K562 (cell line): Measurements from ENCODE around the gene IL20. TPM values are rescaled to one million over a fixed set of nuclear protein-coding genes. Genes with fewer than 3 reads are reported as not detected.

Source experiments
- BRF1 ChIP-seq: IDR thresholded peaks from 3 replicates; pipeline ENCODE4 v1.6.1; 2011; ENCODE audit warnings: borderline replicate concordance, mild to moderate bottlenecking; ENCODE audit not compliant: insufficient read length; ENCODE audit errors: extremely low read depth
- MEIS2 ChIP-seq: fragments of 450-650 bp; IDR thresholded peaks from 2 replicates; pipeline ENCODE4 v1.6.1; 2014; ENCODE audit warnings: mild to moderate bottlenecking; ENCODE audit not compliant: partially characterized antibody
- MXI1 ChIP-seq: IDR thresholded peaks from 2 replicates; pipeline ENCODE4 v1.6.1; 2011; ENCODE audit warnings: low read depth, mild to moderate bottlenecking, improper control_type of control experiment, low read length
- NR2C1 ChIP-seq, 2 experiments: fragments of 450-650 bp; IDR thresholded peaks; 2 replicates each; pipeline ENCODE4 v1.6.1; 2017; ENCODE audit warnings: mild to moderate bottlenecking in 2 of 2, antibody characterized with exemption in 1 of 2, inconsistent platforms in 1 of 2, missing compliant biosample characterization in 1 of 2, missing genetic modification characterization in 1 of 2
- NR4A1 ChIP-seq, 2 experiments: fragments of 250-450 bp in 1 of 2; fragments of 450-650 bp in 1 of 2; sonication (Bioruptor Pico) in 1 of 2; IDR thresholded peaks; 2 replicates each; pipeline versions ENCODE4 v1.4.0 to v1.6.1; 2016 to 2020; ENCODE audit warnings: mild to moderate bottlenecking in 2 of 2, missing compliant biosample characterization in 1 of 2, missing genetic modification characterization in 1 of 2, moderate library complexity in 1 of 2
- TCF3 ChIP-seq: sonication (generic); formaldehyde crosslinking; IDR thresholded peaks from 2 replicates; pipeline ENCODE4 v1.4.0; 2020; ENCODE audit warnings: mild to moderate bottlenecking, missing genetic modification reagents
- TCF7 ChIP-seq: sonication (generic); IDR thresholded peaks from 2 replicates; pipeline ENCODE4 v1.6.1; 2016; ENCODE audit warnings: antibody characterized with exemption, borderline replicate concordance
- TEAD4 ChIP-seq, 2 experiments: sonication (generic) in 1 of 2; formaldehyde crosslinking in 1 of 2; IDR thresholded peaks; 2 replicates each; pipeline versions ENCODE4 v1.6.1 to v1.8.0; 2012 to 2022; ENCODE audit warnings: borderline replicate concordance in 1 of 2, inconsistent platforms in 1 of 2, low read length in 1 of 2, mild to moderate bottlenecking in 1 of 2, missing genetic modification reagents in 1 of 2
- U2AF1 ChIP-seq: fragments of 200-400 bp; formaldehyde crosslinking; optimal IDR thresholded peaks from 2 replicates; pipeline ENCODE3; 2017; ENCODE audit warnings: mild to moderate bottlenecking, low read depth, low read length, moderate library complexity
- XRCC5 ChIP-seq: fragments of 200-400 bp; formaldehyde crosslinking; IDR thresholded peaks from 2 replicates; pipeline ENCODE4 v1.6.1; 2017; ENCODE audit warnings: low read depth, mild to moderate bottlenecking, low read length
- YBX1 ChIP-seq: fragments of 450-650 bp; IDR thresholded peaks from 2 replicates; pipeline ENCODE4 v1.7.1; 2016; ENCODE audit warnings: mild to moderate bottlenecking
- ZC3H4 ChIP-seq: sonication (generic); formaldehyde crosslinking; IDR thresholded peaks from 2 replicates; pipeline ENCODE4 v1.9.0; 2021; ENCODE audit warnings: missing genetic modification reagents, borderline replicate concordance
- ZFP1 ChIP-seq: fragments of 450-650 bp; formaldehyde crosslinking; IDR thresholded peaks from 2 replicates; pipeline ENCODE4 v1.4.0; 2020; ENCODE audit warnings: mild to moderate bottlenecking, mixed read lengths
- ZNF217 ChIP-seq: sonication (generic); formaldehyde crosslinking; IDR thresholded peaks from 2 replicates; pipeline ENCODE4 v1.8.0; 2022; ENCODE audit warnings: mild to moderate bottlenecking, missing genetic modification reagents
- ZNF395 ChIP-seq: fragments of 200-800 bp; sonication (Bioruptor generic); IDR thresholded peaks from 2 replicates; pipeline ENCODE4 v1.6.1; 2017; ENCODE audit warnings: missing genetic modification characterization, missing compliant biosample characterization
- ZNF518B ChIP-seq: fragments of 250-450 bp; sonication (Bioruptor Pico); IDR thresholded peaks from 2 replicates; pipeline ENCODE4 v1.5.0; 2021; ENCODE audit warnings: mild to moderate bottlenecking, moderate library complexity
- polyA plus RNA-seq, 8 experiments: library from polyadenylated mRNA; depleted of rRNA in 4 of 8; stranded (reverse) in 5 of 8; unstranded in 3 of 8; fragments of >200 nt; fragmentation: Nextera tagmentation in 2 of 8; fragmentation: Illumina TruSeq in 1 of 8; extraction: Ambion mirVana in 2 of 8; extraction: Trizol in 1 of 8; gene quantifications; 2 replicates each; pipeline versions ENCODE4 v1.2.1 to v1.2.3, GENCODE V29; 2011 to 2014; ENCODE audit warnings: inconsistent platforms in 1 of 8, missing spikeins in 1 of 8
- total RNA-seq, 7 experiments: library from RNA; depleted of rRNA in 6 of 7; stranded (reverse); fragments of >200 nt in 6 of 7; fragmentation: Illumina TruSeq in 2 of 7; extraction: Trizol in 2 of 7; gene quantifications; 2 replicates each; pipeline versions ENCODE4 v1.2.1 to v1.2.3, GENCODE V29; 2011 to 2021; ENCODE audit warnings: low replicate concordance in 1 of 7

Gene IL20
- total and polyA plus RNA-seq, 9 of the 15 experiments (the other 6 are each of a cell fraction or from before 2014, with no cell fraction given) = not detected

GRCh38 chr1:206816390-206817287 lies 48.8 kb upstream of the IL20 start (continued):
- TF ChIP-seq ZNF395 (CRISPR knock-in tag) (no peak), NR4A1 (CRISPR knock-in tag; IDR thresholded peaks at IDR 0.05) (no peak), NR4A1 (tag; IDR thresholded peaks at IDR 0.05) (no peak), TCF3 (peak; percentile 28; the same call in 1 of the 2 replicates), NR2C1 (IDR thresholded peaks at IDR 0.05) (no peak), NR2C1 (tag; IDR thresholded peaks at IDR 0.05) (no peak), XRCC5 (no peak), U2AF1 (no peak), TCF7 (no peak), ZFP1 (CRISPR knock-in tag) (no peak), ZNF518B (CRISPR knock-in tag) (no peak), YBX1 (no peak), MEIS2 (peak; percentile 75), BRF1 (no peak), ZC3H4 (CRISPR knock-in tag) (no peak), ZNF217 (no peak), TEAD4 (IDR thresholded peaks at IDR 0.05; ENCODE audit: low read length) (peak; percentile 57; the same call in 1 of the 2 replicates), TEAD4 (CRISPR knock-in tag; IDR thresholded peaks at IDR 0.05; ENCODE audit: borderline replicate concordance) (no peak), MXI1 (no peak)
